GM04503 (cell line): ENCODE data around the gene ANKRD35.
"Not testable (repeated sequence)": the region's sequence is repeated elsewhere in the genome, so short reads cannot be mapped to it uniquely, and the experiment has no call there.

Experiments
- DNase-seq: peaks from one replicate; pipeline ENCODE4 v3.0.0-alpha.2; 2012; ENCODE audit warnings: low read depth

ANKRD35 gene

DNA sequence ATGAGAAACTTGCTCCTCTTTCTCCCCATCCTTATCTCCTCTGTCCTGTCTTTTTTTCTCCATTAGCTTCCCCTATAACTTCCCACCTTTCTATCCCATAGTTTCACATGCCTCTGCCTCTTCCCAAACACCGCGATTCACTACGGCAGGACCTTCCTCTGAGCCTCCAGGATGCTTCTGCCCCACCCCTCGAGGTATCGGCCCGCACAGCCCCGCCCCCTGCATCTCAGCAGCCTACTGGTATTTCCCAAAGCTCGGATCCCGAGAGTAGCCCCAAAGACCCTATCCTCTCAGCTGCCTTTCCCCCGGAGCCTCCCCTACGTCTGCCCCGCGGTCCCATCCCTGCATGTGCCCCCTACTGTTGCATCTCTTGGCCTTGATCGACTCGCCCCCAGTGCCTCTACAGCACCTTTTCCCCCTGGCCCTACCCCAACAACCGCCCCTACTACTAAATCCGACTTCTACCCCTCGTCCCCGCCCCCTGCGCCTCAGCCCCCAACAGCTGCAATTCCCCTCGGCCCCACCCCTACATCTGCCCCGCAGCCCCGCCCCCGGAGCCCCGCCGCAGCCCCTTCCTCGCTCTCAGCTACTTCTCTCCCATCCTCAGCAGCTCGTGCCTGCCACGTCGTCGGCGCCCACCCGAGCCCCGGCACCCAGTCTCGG, 27.3 kb downstream of the ANKRD35 start:
- no peak for DNase-seq

DNA sequence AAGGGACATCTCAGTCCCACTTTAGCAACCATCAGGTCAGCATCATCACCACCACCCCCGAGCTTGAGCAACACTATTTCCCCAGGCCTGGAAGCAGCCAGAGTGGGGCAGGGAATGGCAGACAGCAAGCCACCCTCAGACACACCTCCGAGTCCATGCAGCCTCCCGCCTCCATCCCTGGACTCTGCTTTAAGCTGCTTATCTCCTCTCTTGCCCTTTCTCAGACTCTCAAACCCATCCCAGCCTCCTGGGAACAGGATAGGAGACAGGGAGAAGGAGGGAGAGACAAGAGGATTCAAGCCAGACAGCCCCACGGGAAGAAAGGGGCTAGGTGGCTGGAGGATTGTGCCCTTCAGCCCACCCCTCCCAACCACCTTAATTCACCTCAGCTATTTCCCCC, 28.5 kb downstream of the ANKRD35 start:
- DNase-seq = no peak

DNA sequence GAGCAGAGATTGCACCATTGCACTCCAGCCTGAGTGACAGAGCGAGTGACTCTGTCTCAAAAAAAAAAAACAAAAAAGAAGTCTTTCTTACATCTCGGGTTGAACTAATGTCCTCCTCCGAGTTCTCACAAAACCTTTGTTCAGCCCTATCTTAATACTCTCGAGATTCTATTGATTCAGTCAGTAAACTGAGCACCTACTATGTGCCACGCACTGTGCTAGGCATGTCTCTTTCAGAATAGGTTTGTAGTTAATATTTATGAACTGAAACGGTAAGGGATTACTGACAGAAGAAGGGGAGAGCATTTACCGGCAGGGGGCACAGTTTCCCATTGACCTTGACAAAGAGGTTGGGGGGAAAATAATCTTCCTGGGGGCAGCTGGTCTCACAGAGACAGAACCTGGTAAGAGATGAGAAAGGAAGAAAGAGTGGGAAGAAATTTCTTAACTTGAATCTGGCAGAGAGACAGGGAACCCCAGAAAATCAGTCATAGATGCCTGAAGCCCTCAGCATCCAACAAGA, 30.2 kb downstream of the ANKRD35 start:
- no peak for DNase-seq

DNA sequence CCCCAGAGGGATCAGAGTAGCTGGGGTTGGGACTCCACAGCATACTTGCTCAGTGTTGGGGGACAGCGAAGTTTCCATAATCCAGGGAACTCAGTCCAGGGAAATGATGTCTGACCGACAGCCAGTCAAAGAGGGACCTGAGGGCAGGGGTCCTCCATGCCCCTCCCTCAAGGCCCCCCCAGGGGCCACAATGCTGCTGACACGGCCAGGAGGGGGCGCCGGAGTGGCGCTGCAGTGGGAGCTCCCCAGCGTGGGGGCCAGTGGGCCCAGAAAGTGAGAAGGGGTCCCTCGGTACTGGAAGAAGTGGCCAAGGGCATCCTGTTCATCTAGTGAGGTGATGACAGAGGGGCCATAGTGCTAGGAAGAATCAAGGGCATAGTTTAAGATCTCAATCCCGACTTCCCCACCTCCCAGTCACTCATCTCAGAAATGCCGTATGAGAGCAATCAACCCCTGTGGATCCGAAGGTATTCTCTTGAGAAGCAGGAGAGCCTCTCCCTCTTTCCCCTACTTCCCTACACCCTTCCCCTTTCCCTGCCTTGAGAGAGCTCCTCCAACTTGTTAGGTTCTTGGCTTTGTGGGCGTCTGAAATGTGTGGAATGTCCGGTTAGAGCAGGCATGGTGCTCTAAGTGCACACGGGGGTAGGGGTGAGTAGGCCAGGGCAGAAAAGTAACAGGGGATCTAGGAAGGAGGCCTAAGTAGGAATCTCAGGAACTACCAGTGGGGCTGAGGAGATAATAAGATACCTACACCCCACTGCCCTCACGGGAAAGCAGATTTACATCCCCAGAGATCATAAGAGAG, 36.1 kb downstream of the ANKRD35 start:
- DNase-seq = peak; percentile 59

DNA sequence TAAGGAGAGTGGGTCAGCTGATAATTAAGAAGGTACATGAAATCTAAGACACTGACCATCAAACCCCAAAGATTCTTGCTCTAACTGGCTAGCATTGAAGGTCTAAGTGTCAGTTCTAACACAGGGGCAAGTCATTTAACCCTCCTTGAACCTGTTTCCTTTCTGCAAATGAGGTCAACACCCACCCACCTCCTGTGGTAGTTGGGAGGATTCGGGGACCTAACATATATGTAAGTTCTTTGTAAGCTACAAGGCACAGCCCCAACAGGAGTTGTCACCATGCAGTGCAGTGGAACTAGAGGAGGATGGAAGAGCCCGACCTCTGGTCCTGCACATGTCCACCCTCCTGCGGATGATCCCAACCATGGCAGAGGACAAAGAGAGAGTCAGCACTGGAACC, 37.8 kb downstream of the ANKRD35 start:
- no peak for DNase-seq

- no peak for DNase-seq
Observed at GRCh38 chr1:145846201-145846612, 39.5 kb downstream of the ANKRD35 start.

DNA sequence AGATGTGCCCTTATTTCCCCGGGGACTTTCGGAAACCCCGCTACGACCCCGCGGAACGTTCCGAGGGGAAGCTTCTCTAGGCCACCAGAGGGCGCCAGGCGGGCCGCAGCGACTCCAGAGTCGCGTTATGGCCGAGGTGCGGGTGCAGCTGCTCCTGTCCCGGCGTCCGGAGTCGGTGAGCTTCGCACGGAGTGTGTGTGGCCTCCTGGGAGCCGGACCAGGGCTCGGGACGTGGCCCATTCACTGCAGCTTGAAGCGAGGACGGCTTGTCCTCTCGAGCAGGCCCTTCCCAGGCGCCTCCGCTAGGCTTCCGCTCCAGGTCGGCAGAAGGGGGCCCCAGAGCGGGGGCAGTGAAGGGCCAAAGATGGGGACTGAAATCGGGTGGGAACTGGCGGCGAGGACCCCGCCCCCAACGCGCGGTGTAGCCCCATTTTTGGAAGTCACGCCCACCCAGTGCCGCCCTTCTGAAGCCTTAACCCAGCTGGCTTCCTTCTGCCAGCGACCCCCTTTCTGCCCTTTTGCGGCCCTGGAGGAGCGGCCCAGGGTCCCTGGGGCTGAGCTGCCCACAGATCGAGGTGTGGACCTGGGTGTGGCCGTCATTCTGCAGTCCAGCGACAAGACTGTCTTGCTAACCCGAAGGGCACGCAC, 40.0 kb downstream of the ANKRD35 start, which contains the start of gene NUDT17:
TSS of gene NUDT17 (plus strand) at position 117 of the 648 bp plus-strand sequence. CDS start at position 128, 11 bp downstream.
- no peak for DNase-seq

GRCh38 chr1:145845144-145845513, 40.5 kb downstream of the ANKRD35 start:
- DNase-seq = no peak

DNA sequence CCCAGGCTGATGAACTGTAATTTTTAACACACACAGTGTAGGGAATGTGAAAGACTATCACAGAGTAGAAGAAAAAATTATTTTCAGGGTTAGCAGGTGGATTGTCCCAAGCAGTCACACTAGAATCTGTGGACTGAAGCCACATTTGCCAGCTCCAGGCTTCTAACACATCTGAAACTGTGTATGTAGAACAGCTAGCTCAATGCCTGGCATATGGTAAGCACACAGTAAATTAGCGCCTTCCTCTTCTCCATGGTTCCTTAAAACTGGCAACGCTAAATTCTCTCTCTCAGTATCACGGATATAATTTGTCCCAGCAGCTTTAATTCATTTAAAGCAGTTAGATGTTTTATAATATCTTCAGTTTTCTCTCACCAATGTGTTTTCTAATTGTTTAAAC, 42.6 kb downstream of the ANKRD35 start:
- DNase-seq = no peak

DNA sequence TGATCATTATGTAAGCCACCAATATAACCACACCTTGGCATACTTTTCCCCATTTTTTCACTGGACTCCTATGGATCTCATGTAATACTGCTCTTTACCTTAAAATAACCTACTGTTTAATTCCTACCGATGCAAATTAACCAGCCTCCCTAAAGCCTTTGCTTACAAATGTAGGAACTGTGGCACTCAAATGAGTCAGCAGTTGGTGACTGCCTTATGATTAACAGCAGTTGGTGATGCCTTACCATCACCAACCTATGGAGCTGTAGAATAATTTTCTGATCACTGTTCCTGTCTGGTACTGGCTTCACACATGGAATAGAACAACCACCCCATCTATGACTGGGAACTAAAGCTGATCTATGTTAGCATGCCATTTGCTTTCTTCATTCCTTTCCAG, 48.0 kb downstream of the ANKRD35 start:
- no peak for DNase-seq

DNA sequence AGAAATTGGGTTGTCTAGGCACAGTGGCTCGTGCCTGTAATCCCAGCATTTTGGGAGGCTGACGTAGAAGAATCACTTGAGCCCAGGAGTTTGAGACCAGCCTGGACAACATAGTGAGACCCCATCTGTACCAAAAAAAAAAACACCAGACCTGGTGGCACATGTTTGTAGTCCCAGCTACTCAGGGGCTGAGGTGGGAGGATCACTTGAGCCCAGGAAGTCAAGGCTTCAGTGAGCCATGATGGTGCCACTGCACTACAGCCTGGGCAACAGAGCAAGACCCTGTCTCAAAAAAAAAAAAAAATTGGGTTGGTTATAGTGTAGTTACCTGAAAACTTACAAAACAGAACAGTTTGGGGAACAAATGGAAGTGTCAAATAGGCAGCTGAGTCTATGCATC, 54.9 kb downstream of the ANKRD35 start:
- DNase-seq = not testable (repeated sequence)

DNA sequence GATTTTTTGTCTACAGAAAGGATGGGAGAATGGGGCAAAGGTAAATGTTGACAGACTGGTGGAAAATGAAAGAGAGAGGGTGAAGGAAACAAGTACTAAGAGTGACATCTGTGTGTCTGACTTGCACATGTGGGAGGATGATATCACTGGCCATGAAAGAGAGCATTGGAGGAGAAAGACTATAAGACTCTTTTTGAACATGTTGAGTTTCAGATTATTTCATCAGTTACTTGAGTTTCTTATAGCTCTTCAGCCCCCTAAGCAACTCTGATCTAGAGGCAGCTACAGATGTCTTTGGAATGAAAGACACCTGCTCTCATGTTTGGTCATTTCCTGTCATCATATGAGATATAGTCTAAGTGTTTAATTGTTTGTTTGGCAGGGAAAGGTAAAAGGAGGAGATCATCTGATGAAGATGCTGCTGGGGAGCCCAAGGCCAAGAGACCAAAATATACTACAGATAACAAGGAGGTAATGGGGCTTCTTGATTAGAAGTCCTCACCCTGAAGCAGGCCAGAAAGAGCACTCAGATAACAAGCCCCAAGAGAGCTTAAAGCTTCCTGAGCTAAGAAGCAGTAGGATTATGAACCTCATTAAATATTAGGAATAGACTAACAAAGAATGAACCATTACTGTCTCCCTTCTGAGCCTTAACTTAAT, 57.2 kb downstream of the ANKRD35 start:
- DNase-seq = no peak

- no peak for DNase-seq
Observed at GRCh38 chr1:145827966-145828365, 57.7 kb downstream of the ANKRD35 start.

- no peak for DNase-seq
Observed at GRCh38 chr1:145826030-145826429, 59.6 kb downstream of the ANKRD35 start.

DNA sequence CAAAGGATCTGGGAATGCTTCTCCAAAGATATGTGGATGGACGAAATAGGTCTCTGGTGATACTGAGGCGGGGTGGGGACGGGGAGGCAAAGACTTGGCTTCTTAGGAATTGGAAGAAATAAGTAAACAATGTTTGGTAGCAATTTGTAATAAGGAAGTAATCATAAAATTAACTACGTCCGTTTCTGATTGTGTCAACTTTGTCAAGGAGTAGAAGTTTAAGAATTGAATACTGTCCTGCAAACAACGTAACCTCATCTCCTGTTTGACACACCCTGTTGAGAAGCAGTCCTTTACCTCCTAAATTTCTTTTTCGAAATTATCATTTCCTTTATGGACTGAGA, 61.2 kb downstream of the ANKRD35 start:
- no peak for DNase-seq

DNA sequence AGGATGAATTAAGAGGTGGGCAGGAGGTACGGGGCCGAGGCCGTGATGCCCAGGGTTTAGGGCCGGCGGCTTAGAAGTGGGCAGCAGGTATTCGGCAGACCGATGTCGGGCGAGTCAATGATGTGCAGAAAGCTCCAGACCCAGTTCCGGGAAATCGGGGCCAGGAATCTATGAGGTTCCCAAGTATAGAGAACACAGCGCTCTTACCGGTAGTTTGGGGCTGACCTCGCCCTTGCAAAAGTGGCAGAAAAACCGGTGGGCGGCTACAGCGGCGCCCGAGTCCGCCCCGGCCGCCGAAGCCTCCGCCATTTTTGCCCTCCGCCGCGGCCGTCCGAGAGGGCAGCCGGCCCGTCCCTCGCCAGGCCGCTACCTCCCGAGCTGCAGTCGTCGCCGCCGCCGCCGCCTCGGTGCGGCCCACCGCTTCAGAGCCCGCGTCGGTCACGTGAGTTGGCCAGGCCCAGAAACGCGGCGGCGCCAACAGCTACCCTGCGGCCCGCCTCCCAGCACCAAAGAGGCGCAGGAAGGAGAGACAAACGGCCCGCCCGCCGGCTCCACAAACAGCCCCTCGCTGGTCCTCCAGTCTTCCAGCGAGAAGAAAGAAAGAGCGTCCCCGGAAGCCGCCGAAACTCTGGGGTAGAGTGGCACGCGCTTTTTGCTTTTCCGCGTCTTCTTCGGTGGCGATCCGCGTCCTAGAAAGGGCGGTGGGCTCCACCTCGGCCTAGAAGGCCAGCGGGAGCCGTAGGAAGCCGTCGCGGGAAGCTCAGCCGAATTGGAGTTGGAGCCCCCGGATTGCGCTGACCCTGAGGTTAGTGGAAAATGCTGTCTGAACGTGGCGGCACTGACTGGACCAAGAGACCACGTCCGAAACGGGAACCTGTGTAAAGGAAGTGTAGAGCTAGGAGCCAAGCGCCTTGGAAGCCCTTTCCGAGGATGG, 61.8 kb downstream of the ANKRD35 start, which contains the start of the genes POLR3C and RNF115:
TSS of gene POLR3C (plus strand) at position 636 of the 934 bp plus-strand sequence. CDS start 1,577 bp downstream, outside the sequence.
TSS of gene RNF115 (minus strand) at position 531 of the 934 bp plus-strand sequence. CDS start at position 309, 222 bp downstream.
- peak; percentile 63 for DNase-seq

GRCh38 chr1:145822779-145823331, 62.8 kb downstream of the ANKRD35 start:
- DNase-seq = not testable (repeated sequence)

- peak; percentile 50 for DNase-seq
Observed at GRCh38 chr1:145818095-145818494, 67.6 kb downstream of the ANKRD35 start.
